ENCODE measurements around the gene ALOX12B. TPM values are rescaled to one million over a fixed set of nuclear protein-coding genes. Genes with fewer than 3 reads are reported as not detected.

ALOX12B gene
- polyA plus RNA-seq, 2 of the 4 experiments (the other 2 are of a cell fraction), result 0.63 to 1.0 TPM

DNA sequence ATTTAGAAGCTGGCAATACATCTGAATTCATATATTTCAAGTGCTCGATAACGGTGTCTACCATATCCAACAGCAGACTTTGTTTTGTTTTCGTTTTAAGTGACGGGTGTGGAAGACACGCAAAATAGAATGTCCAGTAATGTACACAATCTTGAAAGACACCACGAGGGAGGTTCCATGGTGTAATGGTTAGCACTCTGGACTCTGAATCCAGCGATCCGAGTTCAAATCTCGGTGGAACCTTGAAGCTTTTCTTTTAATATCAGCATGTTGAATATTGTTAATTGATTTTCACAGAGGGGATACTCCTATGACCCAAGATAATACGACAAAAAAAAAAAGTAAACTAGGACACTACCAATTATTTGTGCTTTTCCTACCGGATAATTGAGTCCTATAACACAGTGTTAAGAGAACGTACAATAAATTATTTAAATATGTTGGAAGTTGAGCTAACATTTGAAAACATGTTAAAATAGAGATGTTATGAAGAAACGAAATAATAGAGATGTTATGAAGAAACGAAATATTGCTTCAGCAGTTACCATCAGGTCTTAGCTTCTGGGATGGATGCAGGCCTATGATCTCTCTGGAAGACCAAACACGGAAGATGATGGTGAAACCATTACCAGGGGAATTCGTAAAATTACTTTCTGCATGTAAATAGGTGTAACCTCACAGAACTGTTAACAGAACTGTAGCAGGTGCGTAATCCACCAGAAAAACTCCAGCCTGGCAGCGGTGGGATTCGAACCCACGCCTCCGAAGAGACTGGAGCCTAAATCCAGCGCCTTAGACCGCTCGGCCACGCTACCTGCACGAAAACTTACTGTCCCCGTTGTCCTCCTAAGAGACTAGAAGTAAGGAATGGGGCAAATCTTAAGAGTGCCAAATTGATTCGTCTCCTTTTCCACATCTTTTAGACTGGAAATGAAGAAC lies 32.3 kb upstream of the ALOX12B start (continued):
- TF ChIP-seq, protein P1, sequence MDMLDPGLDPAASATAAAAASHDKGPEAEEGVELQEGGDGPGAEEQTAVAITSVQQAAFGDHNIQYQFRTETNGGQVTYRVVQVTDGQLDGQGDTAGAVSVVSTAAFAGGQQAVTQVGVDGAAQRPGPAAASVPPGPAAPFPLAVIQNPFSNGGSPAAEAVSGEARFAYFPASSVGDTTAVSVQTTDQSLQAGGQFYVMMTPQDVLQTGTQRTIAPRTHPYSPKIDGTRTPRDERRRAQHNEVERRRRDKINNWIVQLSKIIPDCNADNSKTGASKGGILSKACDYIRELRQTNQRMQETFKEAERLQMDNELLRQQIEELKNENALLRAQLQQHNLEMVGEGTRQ (IDR thresholded peaks at IDR 0.05), result no peak
- no peak for TF ChIP-seq RCOR1 (IDR thresholded peaks at IDR 0.05; ENCODE audit: low read depth, low read length)

DNA sequence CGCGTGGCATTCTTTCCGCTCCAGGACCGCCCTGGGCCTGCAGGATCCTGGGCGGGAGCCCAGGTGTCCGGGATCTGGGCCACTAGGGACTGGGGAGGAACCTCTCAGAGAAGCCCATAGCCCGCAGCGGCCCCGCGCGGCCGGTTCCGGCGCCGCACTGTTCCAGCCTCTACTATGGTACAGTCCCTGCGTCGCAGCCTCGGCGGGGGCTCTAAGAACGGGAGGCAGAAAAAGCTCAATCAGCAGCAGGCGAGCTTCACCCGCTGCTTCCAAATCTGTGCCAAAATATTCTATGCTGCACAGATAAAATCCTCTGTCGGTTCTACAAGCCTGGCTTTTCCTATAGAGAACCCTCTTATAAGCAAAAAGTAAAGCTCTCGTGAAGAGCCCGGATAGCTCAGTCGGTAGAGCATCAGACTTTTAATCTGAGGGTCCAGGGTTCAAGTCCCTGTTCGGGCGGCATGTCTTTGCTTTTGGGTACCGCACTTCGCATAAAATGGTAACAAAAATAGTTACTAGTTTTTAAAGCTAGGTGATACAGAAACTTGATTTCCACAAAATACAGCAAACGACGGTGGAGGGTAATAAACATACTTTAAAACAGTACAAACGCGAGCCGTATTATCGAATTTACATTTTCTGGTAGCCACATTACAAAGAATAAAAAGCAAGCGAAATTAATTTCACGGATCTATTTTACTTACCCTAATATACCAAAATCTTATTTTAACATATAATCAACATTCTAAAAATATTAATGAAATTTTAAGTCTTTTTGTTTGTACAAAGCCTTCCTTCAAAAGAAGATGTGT lies 31.5 kb upstream of the ALOX12B start:
- H3K4me1 ChIP-seq, result peaks cover 13% of the 10 kb centered on the region
- TF ChIP-seq RARB (CRISPR knock-in tag; IDR thresholded peaks at IDR 0.05) (no peak; the same call in 1 of the 2 replicates), RFX5 (IDR thresholded peaks at IDR 0.05) (peak; percentile 18; the same call in 1 of the 2 replicates), GATA3 (IDR thresholded peaks at IDR 0.05; ENCODE audit: borderline replicate concordance) (no peak), EHF (CRISPR knock-in tag; IDR thresholded peaks at IDR 0.05) (0 out of 2 replicates have a peak, but pooled peaks have one; percentile 52), SMC3 (IDR thresholded peaks at IDR 0.05) (peak; percentile 72), SREBF2 (IDR thresholded peaks at IDR 0.05) (peak; percentile 94), RAD21 (conservative IDR thresholded peaks at IDR 0.05 in 1 of 2, IDR thresholded peaks at IDR 0.05 in 1 of 2) (peak; percentile 58 to 75), HEYL (CRISPR knock-in tag; IDR thresholded peaks at IDR 0.05) (no peak), CEBPB (IDR thresholded peaks at IDR 0.05) (0 out of 4 replicates have a peak, but pooled peaks of 1 of the 2 experiments have one; percentile 40), KDM5A (IDR thresholded peaks at IDR 0.05) (0 out of 2 replicates have a peak, but pooled peaks have one; percentile 60), MAFK (IDR thresholded peaks at IDR 0.05; ENCODE audit: partially characterized antibody) (peak; percentile 58), FOSL2 (IDR thresholded peaks at IDR 0.05) (no peak), FOSL2 (CRISPR knock-in tag; IDR thresholded peaks at IDR 0.05) (no peak), ESRRA (IDR thresholded peaks at IDR 0.05; ENCODE audit: borderline replicate concordance, low read length) (0 out of 2 replicates have a peak, but pooled peaks have one; percentile 6)
- TF ChIP-seq, protein P2, sequence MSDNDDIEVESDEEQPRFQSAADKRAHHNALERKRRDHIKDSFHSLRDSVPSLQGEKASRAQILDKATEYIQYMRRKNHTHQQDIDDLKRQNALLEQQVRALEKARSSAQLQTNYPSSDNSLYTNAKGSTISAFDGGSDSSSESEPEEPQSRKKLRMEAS (IDR thresholded peaks at IDR 0.05), result peak; percentile 65
- TF ChIP-seq, protein P3, sequence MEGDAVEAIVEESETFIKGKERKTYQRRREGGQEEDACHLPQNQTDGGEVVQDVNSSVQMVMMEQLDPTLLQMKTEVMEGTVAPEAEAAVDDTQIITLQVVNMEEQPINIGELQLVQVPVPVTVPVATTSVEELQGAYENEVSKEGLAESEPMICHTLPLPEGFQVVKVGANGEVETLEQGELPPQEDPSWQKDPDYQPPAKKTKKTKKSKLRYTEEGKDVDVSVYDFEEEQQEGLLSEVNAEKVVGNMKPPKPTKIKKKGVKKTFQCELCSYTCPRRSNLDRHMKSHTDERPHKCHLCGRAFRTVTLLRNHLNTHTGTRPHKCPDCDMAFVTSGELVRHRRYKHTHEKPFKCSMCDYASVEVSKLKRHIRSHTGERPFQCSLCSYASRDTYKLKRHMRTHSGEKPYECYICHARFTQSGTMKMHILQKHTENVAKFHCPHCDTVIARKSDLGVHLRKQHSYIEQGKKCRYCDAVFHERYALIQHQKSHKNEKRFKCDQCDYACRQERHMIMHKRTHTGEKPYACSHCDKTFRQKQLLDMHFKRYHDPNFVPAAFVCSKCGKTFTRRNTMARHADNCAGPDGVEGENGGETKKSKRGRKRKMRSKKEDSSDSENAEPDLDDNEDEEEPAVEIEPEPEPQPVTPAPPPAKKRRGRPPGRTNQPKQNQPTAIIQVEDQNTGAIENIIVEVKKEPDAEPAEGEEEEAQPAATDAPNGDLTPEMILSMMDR (IDR thresholded peaks at IDR 0.05), result peak; percentile 97
- TF ChIP-seq, protein P4, sequence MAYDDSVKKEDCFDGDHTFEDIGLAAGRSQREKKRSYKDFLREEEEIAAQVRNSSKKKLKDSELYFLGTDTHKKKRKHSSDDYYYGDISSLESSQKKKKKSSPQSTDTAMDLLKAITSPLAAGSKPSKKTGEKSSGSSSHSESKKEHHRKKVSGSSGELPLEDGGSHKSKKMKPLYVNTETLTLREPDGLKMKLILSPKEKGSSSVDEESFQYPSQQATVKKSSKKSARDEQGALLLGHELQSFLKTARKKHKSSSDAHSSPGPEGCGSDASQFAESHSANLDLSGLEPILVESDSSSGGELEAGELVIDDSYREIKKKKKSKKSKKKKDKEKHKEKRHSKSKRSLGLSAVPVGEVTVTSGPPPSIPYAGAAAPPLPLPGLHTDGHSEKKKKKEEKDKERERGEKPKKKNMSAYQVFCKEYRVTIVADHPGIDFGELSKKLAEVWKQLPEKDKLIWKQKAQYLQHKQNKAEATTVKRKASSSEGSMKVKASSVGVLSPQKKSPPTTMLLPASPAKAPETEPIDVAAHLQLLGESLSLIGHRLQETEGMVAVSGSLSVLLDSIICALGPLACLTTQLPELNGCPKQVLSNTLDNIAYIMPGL (CRISPR knock-in tag; IDR thresholded peaks at IDR 0.05; ENCODE audit: borderline replicate concordance), result peak; percentile 83; the same call in 1 of the 2 replicates
- no peak for FAIRE-seq
- H3K4me2 ChIP-seq, result peak overlapping the region; percentile 89
- DNase-seq (ENCODE audit: low read depth in 1 of 2, low spot score in 1 of 2), result peak; percentile 87 to 90
- peak overlapping the region; percentile 67 to 90 for H3K27ac ChIP-seq
- ChIA-PET POLR2A (interaction anchor here (0.7 to 4.4 kb wide), 18 partner anchors 35 to 262 kb away, joined by 3 to 41 read pairs (median 6); partner anchors contain the start of genes CTC1, KRABD2, NAA38 and PFAS), CTCF (interaction anchor here (0.6 to 24.1 kb wide), 36 partner anchors 8 to 482 kb away, joined by 3 to 1490 read pairs (median 4); partner anchors contain the start of genes ALOX12B, AURKB, BORCS6 and CTC1)
- WGBS (ENCODE audit: missing lambda C conversion rate), result 3% methylated on average over 32 of the region's 38 CpGs
- H3K4me3 ChIP-seq, result peak overlapping the region; percentile 51
- H3K9me3 ChIP-seq, result no peaks in the 10 kb centered on the region
- ATAC-seq, result peak; percentile 33 to 71
